RWPE2 (cell line): ENCODE measurements around the gene DNAH11.

ENCODE experiments used
- ATAC-seq: fragments of 200-7000 bp; cut with Tn5 transposase; 3 replicates; pipeline ENCODE4 v1.9.1; 2021; ENCODE audit warnings: low read depth
- DNase-seq: peaks from one replicate; pipeline ENCODE4 v3.0.0-alpha.2; 2020; ENCODE audit warnings: low spot score
- H3K27ac ChIP-seq: fragments of 450-650 bp; 2 replicates; pipeline ENCODE4 v1.5.1; 2017; ENCODE audit warnings: mild to moderate bottlenecking; ENCODE audit not compliant: poor library complexity, severe bottlenecking
- H3K27me3 ChIP-seq: fragments of 250-450 bp; sonication (Bioruptor Pico); 2 replicates; pipeline ENCODE4 v1.5.1; 2021; ENCODE audit warnings: mild to moderate bottlenecking, moderate library complexity; ENCODE audit not compliant: insufficient read depth, poor library complexity, severe bottlenecking
- H3K36me3 ChIP-seq: fragments of 250-450 bp; sonication (Bioruptor Pico); 2 replicates; pipeline ENCODE4 v1.5.1; 2020; ENCODE audit warnings: low read depth, mild to moderate bottlenecking, moderate library complexity
- H3K4me1 ChIP-seq: fragments of 250-450 bp; sonication (Bioruptor Pico); 2 replicates; pipeline ENCODE4 v1.5.1; 2021; ENCODE audit warnings: mild to moderate bottlenecking, moderate library complexity; ENCODE audit not compliant: insufficient read depth, poor library complexity, severe bottlenecking
- H3K4me3 ChIP-seq: fragments of 250-450 bp; sonication (Bioruptor Pico); 2 replicates; pipeline ENCODE4 v1.5.1; 2021; ENCODE audit warnings: mild to moderate bottlenecking, moderate library complexity; ENCODE audit not compliant: severe bottlenecking
- H3K9me3 ChIP-seq: fragments of 250-450 bp; sonication (Bioruptor Pico); 2 replicates; pipeline ENCODE4 v1.5.1; 2021; ENCODE audit warnings: mild to moderate bottlenecking, moderate library complexity; ENCODE audit not compliant: severe bottlenecking
- CTCF ChIP-seq: fragments of 450-650 bp; IDR thresholded peaks from one replicate; pipeline ENCODE4 v1.5.1; 2017; ENCODE audit warnings: mild to moderate bottlenecking, moderate library complexity; ENCODE audit not compliant: poor library complexity, severe bottlenecking

Gene DNAH11

GRCh38 chr7:21916176-21916575 lies 373.3 kb downstream of the DNAH11 start:
- Histone ChIP-seq H3K27ac (no peak overlapping the region), H3K36me3 (peaks cover 45% of the 10 kb centered on the region), H3K4me3 (no peak overlapping the region), H3K4me1 (no peaks in the 10 kb centered on the region), H3K27me3 (no peaks in the 10 kb centered on the region), H3K9me3 (no peaks in the 10 kb centered on the region)
- no peak for TF ChIP-seq CTCF
- DNase-seq (no peak), ATAC-seq (no peak)

DNA sequence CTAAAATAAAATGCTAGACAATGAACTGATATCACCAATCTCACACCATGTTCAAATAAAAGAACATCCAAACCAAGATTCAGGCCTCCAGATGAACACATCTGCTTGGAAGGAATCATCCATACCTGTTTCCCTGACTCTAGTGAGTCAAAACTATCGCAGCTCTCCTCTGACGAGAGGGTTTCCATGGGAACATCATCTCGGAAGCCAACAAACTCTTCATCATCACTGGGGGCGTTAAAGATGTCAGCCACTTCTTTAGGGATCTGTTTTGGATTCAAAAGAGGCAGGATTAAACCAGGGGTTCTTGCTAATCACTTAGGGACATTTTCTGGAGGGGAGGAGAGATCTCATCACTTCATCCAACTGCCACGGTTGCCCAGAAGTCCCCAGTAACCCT lies 373.8 kb downstream of the DNAH11 start:
- no peak for TF ChIP-seq CTCF
- H3K27me3 ChIP-seq = no peaks in the 10 kb centered on the region
- DNase-seq (no peak), ATAC-seq (no peak)
- H3K27ac ChIP-seq = no peak overlapping the region
- H3K4me3 ChIP-seq = no peak overlapping the region
- peaks cover 40% of the 10 kb centered on the region for H3K36me3 ChIP-seq
- no peaks in the 10 kb centered on the region for H3K9me3 ChIP-seq
- no peaks in the 10 kb centered on the region for H3K4me1 ChIP-seq

- H3K36me3 ChIP-seq = peaks cover 41% of the 10 kb centered on the region
- H3K4me3 ChIP-seq = no peak overlapping the region
- no peaks in the 10 kb centered on the region for H3K27me3 ChIP-seq
- H3K27ac ChIP-seq = no peak overlapping the region
- no peak for ATAC-seq
- H3K9me3 ChIP-seq = no peaks in the 10 kb centered on the region
- no peaks in the 10 kb centered on the region for H3K4me1 ChIP-seq
- DNase-seq = no peak
- no peak for TF ChIP-seq CTCF
Measured at GRCh38 chr7:21918216-21918615, 375.4 kb downstream of the DNAH11 start.

GRCh38 chr7:21920936-21921335 lies 378.1 kb downstream of the DNAH11 start:
- Histone ChIP-seq H3K36me3 (peaks cover 23% of the 10 kb centered on the region), H3K27ac (no peak overlapping the region), H3K4me3 (no peak overlapping the region), H3K9me3 (no peaks in the 10 kb centered on the region), H3K4me1 (peaks cover 14% of the 10 kb centered on the region), H3K27me3 (no peaks in the 10 kb centered on the region)
- no peak for ATAC-seq
- DNase-seq = no peak
- TF ChIP-seq CTCF = no peak

GRCh38 chr7:21922605-21923004 lies 379.8 kb downstream of the DNAH11 start:
- DNase-seq = no peak
- TF ChIP-seq CTCF = no peak
- no peak for ATAC-seq
- H3K4me3 ChIP-seq = no peak overlapping the region
- H3K4me1 ChIP-seq = peaks cover 14% of the 10 kb centered on the region
- no peaks in the 10 kb centered on the region for H3K9me3 ChIP-seq
- peaks cover 7% of the 10 kb centered on the region for H3K36me3 ChIP-seq
- no peak overlapping the region for H3K27ac ChIP-seq
- H3K27me3 ChIP-seq = no peaks in the 10 kb centered on the region
